GM19240 (cell line): ENCODE data around the gene EMB.
"Not testable (repeated sequence)": the region's sequence is repeated elsewhere in the genome, so short reads cannot be mapped to it uniquely, and the experiment has no call there.

Source experiments
- DNase-seq: peaks from one replicate; pipeline ENCODE4 v3.0.0; 2011; ENCODE audit warnings: low spot score; ENCODE audit not compliant: insufficient read length

EMB gene

GRCh38 chr5:50421184-50421950 lies 19.7 kb downstream of the EMB start:
- not testable (repeated sequence) for DNase-seq

GRCh38 chr5:50420343-50420935 lies 20.6 kb downstream of the EMB start:
- DNase-seq = no peak

- not testable (repeated sequence) for DNase-seq
Observed at GRCh38 chr5:50419656-50420055, 21.4 kb downstream of the EMB start.

GRCh38 chr5:50416637-50417036 lies 24.5 kb downstream of the EMB start:
- not testable (repeated sequence) for DNase-seq

GRCh38 chr5:50415912-50416311 lies 25.2 kb downstream of the EMB start:
- no peak for DNase-seq

- DNase-seq = not testable (repeated sequence)
Observed at GRCh38 chr5:50410932-50411331, 30.2 kb downstream of the EMB start.

- DNase-seq = no peak
Observed at GRCh38 chr5:50406877-50407276, 34.2 kb downstream of the EMB start.

- no peak for DNase-seq
Observed at GRCh38 chr5:50401336-50401735, 39.8 kb downstream of the EMB start.

- DNase-seq = not testable (repeated sequence)
Observed at GRCh38 chr5:50393925-50394609, 47.0 kb downstream of the EMB start.

GRCh38 chr5:50392289-50392688 lies 48.8 kb downstream of the EMB start:
- DNase-seq = not testable (repeated sequence)

- DNase-seq = not testable (repeated sequence)
Observed at GRCh38 chr5:50384381-50384780, 56.7 kb downstream of the EMB start.

GRCh38 chr5:50376696-50377095 lies 64.4 kb downstream of the EMB start:
- not testable (repeated sequence) for DNase-seq

- not testable (repeated sequence) for DNase-seq
Observed at GRCh38 chr5:50369287-50370033, 71.6 kb downstream of the EMB start.

- DNase-seq = no peak
Observed at GRCh38 chr5:50365426-50366251, 75.4 kb downstream of the EMB start.

- not testable (repeated sequence) for DNase-seq
Observed at GRCh38 chr5:50364535-50365309, 76.4 kb downstream of the EMB start.

- DNase-seq = no peak
Observed at GRCh38 chr5:50359187-50359586, 81.9 kb downstream of the EMB start.

GRCh38 chr5:50352382-50352781 lies 88.7 kb downstream of the EMB start:
- no peak for DNase-seq
